HG03342 (cell line): ENCODE results near the gene B4GALT6.

ENCODE experiments used
- ATAC-seq: cut with Tn5 transposase; IDR thresholded peaks from one replicate; pipeline ENCODE4 v1.9.1; 2021; ENCODE audit warnings: mild to moderate bottlenecking, moderate library complexity; ENCODE audit not compliant: unreplicated experiment

The B4GALT6 gene

GRCh38 chr18:31660763-31661162 lies 23.6 kb downstream of the B4GALT6 start:
- no peak for ATAC-seq

- ATAC-seq, result no peak
These were observed 24.7 kb downstream of the B4GALT6 start for GRCh38 chr18:31659576-31660177.

GRCh38 chr18:31658670-31659575 lies 25.5 kb downstream of the B4GALT6 start:
- ATAC-seq, result peak; percentile 75

- ATAC-seq, result peak; percentile 64
These were observed 26.3 kb downstream of the B4GALT6 start for GRCh38 chr18:31657823-31658669.

GRCh38 chr18:31656754-31657153 lies 27.6 kb downstream of the B4GALT6 start:
- ATAC-seq, result no peak

- no peak for ATAC-seq
These were observed 29.0 kb downstream of the B4GALT6 start for GRCh38 chr18:31655354-31655753.

GRCh38 chr18:31652877-31653276 lies 31.5 kb downstream of the B4GALT6 start:
- ATAC-seq, result no peak

- ATAC-seq, result no peak
These were observed 32.0 kb downstream of the B4GALT6 start for GRCh38 chr18:31652357-31652756.

- ATAC-seq, result no peak
These were observed 33.0 kb downstream of the B4GALT6 start for GRCh38 chr18:31651369-31651768.

- ATAC-seq, result peak; percentile 50
These were observed 34.2 kb downstream of the B4GALT6 start for GRCh38 chr18:31649978-31650719.

GRCh38 chr18:31649449-31649848 lies 34.9 kb downstream of the B4GALT6 start:
- ATAC-seq, result no peak

- peak; percentile 54 for ATAC-seq
These were observed 35.4 kb downstream of the B4GALT6 start for GRCh38 chr18:31648966-31649429.

GRCh38 chr18:31648458-31648857 lies 35.9 kb downstream of the B4GALT6 start:
- ATAC-seq, result no peak

- ATAC-seq, result no peak
These were observed 37.1 kb downstream of the B4GALT6 start for GRCh38 chr18:31647127-31647753.

GRCh38 chr18:31646332-31647126 lies 37.9 kb downstream of the B4GALT6 start:
- no peak for ATAC-seq

GRCh38 chr18:31645411-31645810 lies 39.0 kb downstream of the B4GALT6 start:
- ATAC-seq, result no peak

GRCh38 chr18:31643003-31643402 lies 41.4 kb downstream of the B4GALT6 start:
- no peak for ATAC-seq

- ATAC-seq, result no peak
These were observed 46.9 kb downstream of the B4GALT6 start for GRCh38 chr18:31637445-31637844.

GRCh38 chr18:31636387-31636786 lies 48.0 kb downstream of the B4GALT6 start:
- ATAC-seq, result no peak
